CD8-positive, alpha-beta memory T cell (primary cell): ENCODE data around the gene IQSEC1. TPM values are rescaled to one million over a fixed set of nuclear protein-coding genes. Genes with fewer than 3 reads are reported as not detected.

Experiments
- CTCF ChIA-PET: fragments of 350-600 bp; sonication (Branson Sonifier 250); formaldehyde crosslinking; loops from one replicate; lab custom pipeline; 2021; ENCODE audit warnings: antibody characterized with exemption; lab: Charles Lee
- POLR2A ChIA-PET: fragments of 350-600 bp; sonication (Branson Sonifier 250); formaldehyde crosslinking; loops from one replicate; lab custom pipeline; 2021; ENCODE audit warnings: antibody characterized with exemption; lab: Charles Lee
- DNase-seq, 5 donors: peaks; one replicate each; pipeline versions ENCODE4 v3.0.0 to v3.0.0-alpha.2; 2020 to 2022; ENCODE audit warnings: mixed read lengths in 1 of 5
- H3K27ac ChIP-seq: one replicate; pipeline ENCODE4 v1.7.0; 2013; ENCODE audit warnings: low read depth, mild to moderate bottlenecking, low read length, moderate library complexity
- H3K27me3 ChIP-seq: 2 replicates; pipeline ENCODE4 v1.7.0; 2013; ENCODE audit warnings: low read length, mild to moderate bottlenecking; ENCODE audit not compliant: insufficient read depth, poor library complexity, severe bottlenecking
- H3K36me3 ChIP-seq: 2 replicates; pipeline ENCODE4 v1.7.0; 2013; ENCODE audit warnings: mild to moderate bottlenecking, low read length, moderate library complexity; ENCODE audit not compliant: insufficient read depth
- H3K4me1 ChIP-seq: 2 replicates; pipeline ENCODE4 v1.7.0; 2013; ENCODE audit warnings: mild to moderate bottlenecking, low read length, moderate library complexity; ENCODE audit not compliant: insufficient read depth
- H3K4me3 ChIP-seq: 2 replicates; pipeline ENCODE4 v1.7.0; 2013; ENCODE audit warnings: mild to moderate bottlenecking, low read length
- H3K9me3 ChIP-seq: 2 replicates; pipeline ENCODE4 v1.7.0; 2013; ENCODE audit warnings: mild to moderate bottlenecking, low read length
- H3K27ac Mint-ChIP-seq, 8 donors: one replicate each; pipeline ENCODE4 v1.8.0; 2020 to 2021; ENCODE audit warnings: mixed read lengths in 8 of 8, mild to moderate bottlenecking in 6 of 8, inconsistent platforms in 3 of 8, moderate library complexity in 3 of 8
- H3K27me3 Mint-ChIP-seq, 2 donors: one replicate each; pipeline ENCODE4 v1.8.0; 2020 to 2021; ENCODE audit warnings: mixed read lengths in 2 of 2, mild to moderate bottlenecking in 1 of 2, moderate library complexity in 1 of 2
- H3K36me3 Mint-ChIP-seq, 3 donors: one replicate each; pipeline ENCODE4 v1.8.0; 2020 to 2021; ENCODE audit warnings: mixed read lengths in 3 of 3, inconsistent platforms in 1 of 3, mild to moderate bottlenecking in 1 of 3
- H3K4me1 Mint-ChIP-seq, 3 donors: one replicate each; pipeline ENCODE4 v1.8.0; 2020 to 2021; ENCODE audit warnings: mixed read lengths in 3 of 3, inconsistent platforms in 1 of 3, mild to moderate bottlenecking in 1 of 3
- H3K4me3 Mint-ChIP-seq, 7 donors: one replicate each; pipeline ENCODE4 v1.8.0; 2020 to 2021; ENCODE audit warnings: mixed read lengths in 7 of 7, mild to moderate bottlenecking in 6 of 7, moderate library complexity in 4 of 7, inconsistent platforms in 2 of 7
- H3K9me3 Mint-ChIP-seq, 5 donors: one replicate each; pipeline ENCODE4 v1.8.0; 2020 to 2022; ENCODE audit warnings: mixed read lengths in 5 of 5, mild to moderate bottlenecking in 3 of 5, moderate library complexity in 2 of 5, inconsistent platforms in 1 of 5
- polyA plus RNA-seq: library from polyadenylated mRNA; unstranded; fragments of 300-500 nt; fragmentation: Illumina TruSeq; gene quantifications from one replicate; pipeline ENCODE4 v1.2.3, GENCODE V29; 2021
- total RNA-seq, 2 experiments: library from RNA; stranded (reverse); gene quantifications; one replicate each; pipeline ENCODE4 v1.2.3, GENCODE V29; 2021

IQSEC1 gene
- total and polyA plus RNA-seq, 3 experiments from 2014 or later = 18.5 to 33.7 (median 19.8) TPM

DNA sequence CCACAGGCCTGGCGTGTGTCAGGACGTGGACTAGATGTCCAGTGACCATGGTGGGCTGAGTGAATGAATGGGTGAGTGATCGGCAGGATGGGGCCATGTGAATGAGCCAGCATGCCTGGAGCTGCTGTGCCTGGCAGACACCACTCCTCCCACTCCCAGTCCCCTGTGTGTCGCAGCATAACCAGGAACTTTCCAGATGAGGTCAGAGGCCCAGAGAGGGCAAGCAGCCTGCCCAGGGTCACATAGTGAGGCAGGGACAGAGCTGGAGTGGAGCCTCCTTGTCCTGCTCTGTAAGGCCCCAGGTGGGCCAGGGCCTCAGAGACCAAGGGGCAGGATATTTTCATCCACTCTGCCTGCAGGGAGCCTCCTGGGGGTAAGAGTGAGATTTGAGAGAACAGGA lies 6.4 kb downstream of the IQSEC1 start:
- ChIA-PET POLR2A (no interaction called here), CTCF (interaction anchor here (0.8 to 1.2 kb wide), 2 partner anchors 25 to 72 kb away, joined by 3 read pairs; no protein-coding TSS in a partner anchor)
- no peak for DNase-seq
- no peak overlapping the region for H3K4me3 ChIP-seq
- Mint-ChIP-seq H3K27me3 (peaks cover 0 to 2% of the 10 kb centered on the region in 2 donors), H3K4me3 (peak overlapping the region in 1 of 7 donors; percentile 53), H3K9me3 (no peaks in the 10 kb centered on the region), H3K4me1 (peaks cover 32 to 42% (median 40%) of the 10 kb centered on the region in 3 donors), H3K36me3 (peaks cover 0 to 4% (median 2%) of the 10 kb centered on the region in 3 donors), H3K27ac (peak overlapping the region in 4 of 8 donors; percentile 29 to 82 (median 52))
- H3K36me3 ChIP-seq = no peaks in the 10 kb centered on the region
- H3K9me3 ChIP-seq = no peaks in the 10 kb centered on the region
- peaks cover 26% of the 10 kb centered on the region for H3K4me1 ChIP-seq
- H3K27me3 ChIP-seq = no peaks in the 10 kb centered on the region
- H3K27ac ChIP-seq = no peak overlapping the region

- H3K4me1 Mint-ChIP-seq = peaks cover 32 to 40% (median 38%) of the 10 kb centered on the region in 3 donors
- peaks cover 0 to 2% of the 10 kb centered on the region in 2 donors for H3K27me3 Mint-ChIP-seq
- peaks cover 26% of the 10 kb centered on the region for H3K4me1 ChIP-seq
- no peaks in the 10 kb centered on the region for H3K27me3 ChIP-seq
- H3K9me3 Mint-ChIP-seq = no peaks in the 10 kb centered on the region
- peaks cover 0 to 5% (median 2%) of the 10 kb centered on the region in 3 donors for H3K36me3 Mint-ChIP-seq
- no peaks in the 10 kb centered on the region for H3K9me3 ChIP-seq
- POLR2A ChIA-PET = no interaction called here
- no peak overlapping the region for H3K4me3 ChIP-seq
- CTCF ChIA-PET = interaction anchor here (1.2 kb wide), 2 partner anchors 71 kb away, joined by 3 read pairs; no protein-coding TSS in a partner anchor
- H3K27ac ChIP-seq = no peak overlapping the region
- H3K36me3 ChIP-seq = no peaks in the 10 kb centered on the region
- peak overlapping the region in 5 of 8 donors; percentile 17 to 84 (median 54) for H3K27ac Mint-ChIP-seq
- no peak for DNase-seq
- no peak overlapping the region for H3K4me3 Mint-ChIP-seq
Measured at GRCh38 chr3:13066236-13066635, 7.0 kb downstream of the IQSEC1 start.

DNA sequence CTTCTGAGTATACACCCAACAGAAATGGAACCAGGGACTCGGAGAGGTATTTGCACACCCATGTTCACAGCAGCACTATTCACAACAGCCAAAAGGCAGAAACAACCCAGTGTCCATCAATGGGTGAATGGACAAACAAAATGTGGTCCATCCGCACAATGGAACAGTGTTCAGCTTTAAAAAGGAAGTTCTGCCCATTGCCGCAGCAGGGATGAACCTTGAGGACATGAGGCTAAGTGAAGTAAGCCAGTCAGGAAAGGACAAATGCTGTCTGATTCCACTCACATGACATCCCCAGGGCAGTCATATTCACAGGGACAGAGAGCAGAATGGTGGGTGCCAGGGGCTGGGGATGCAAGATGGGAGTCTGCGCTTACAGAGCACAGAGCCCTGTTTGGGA lies 7.5 kb downstream of the IQSEC1 start:
- no peaks in the 10 kb centered on the region for H3K9me3 ChIP-seq
- POLR2A ChIA-PET = no interaction called here
- peaks cover 24% of the 10 kb centered on the region for H3K4me1 ChIP-seq
- CTCF ChIA-PET = interaction anchor here (1.2 kb wide), 1 partner anchor 71 kb away, joined by 3 read pairs; no protein-coding TSS in a partner anchor
- Mint-ChIP-seq H3K27me3 (peaks cover 0 to 2% of the 10 kb centered on the region in 2 donors), H3K4me1 (peaks cover 31 to 39% (median 34%) of the 10 kb centered on the region in 3 donors), H3K36me3 (peaks cover 0 to 6% (median 2%) of the 10 kb centered on the region in 3 donors), H3K9me3 (no peaks in the 10 kb centered on the region), H3K27ac (peak overlapping the region in 4 of 8 donors; percentile 24 to 83 (median 52)), H3K4me3 (no peak overlapping the region)
- no peak for DNase-seq
- no peak overlapping the region for H3K27ac ChIP-seq
- H3K4me3 ChIP-seq = no peak overlapping the region
- no peaks in the 10 kb centered on the region for H3K27me3 ChIP-seq
- no peaks in the 10 kb centered on the region for H3K36me3 ChIP-seq

- Histone ChIP-seq H3K36me3 (no peaks in the 10 kb centered on the region), H3K27me3 (no peaks in the 10 kb centered on the region), H3K4me1 (peaks cover 16% of the 10 kb centered on the region), H3K27ac (no peak overlapping the region), H3K4me3 (no peak overlapping the region), H3K9me3 (no peaks in the 10 kb centered on the region)
- peaks cover 23 to 31% (median 26%) of the 10 kb centered on the region in 3 donors for H3K4me1 Mint-ChIP-seq
- peaks cover 0 to 2% of the 10 kb centered on the region in 2 donors for H3K27me3 Mint-ChIP-seq
- H3K4me3 Mint-ChIP-seq = no peak overlapping the region
- H3K27ac Mint-ChIP-seq = peak overlapping the region in 4 of 8 donors; percentile 1 to 54 (median 46)
- no peak for DNase-seq
- H3K36me3 Mint-ChIP-seq = peaks cover 0 to 6% (median 2%) of the 10 kb centered on the region in 3 donors
- ChIA-PET CTCF (interaction anchor here (1.2 kb wide), 1 partner anchor 70 kb away, joined by 3 read pairs; no protein-coding TSS in a partner anchor), POLR2A (no interaction called here)
- no peaks in the 10 kb centered on the region for H3K9me3 Mint-ChIP-seq
Measured at GRCh38 chr3:13064964-13065363, 8.3 kb downstream of the IQSEC1 start.

- POLR2A ChIA-PET = no interaction called here
- peaks cover 0 to 2% of the 10 kb centered on the region in 2 donors for H3K27me3 Mint-ChIP-seq
- Histone ChIP-seq H3K27ac (no peak overlapping the region), H3K4me1 (peaks cover 10% of the 10 kb centered on the region), H3K36me3 (no peaks in the 10 kb centered on the region), H3K9me3 (no peaks in the 10 kb centered on the region), H3K4me3 (no peak overlapping the region), H3K27me3 (no peaks in the 10 kb centered on the region)
- H3K4me3 Mint-ChIP-seq = no peak overlapping the region
- H3K4me1 Mint-ChIP-seq = peaks cover 16 to 25% (median 20%) of the 10 kb centered on the region in 3 donors
- H3K27ac Mint-ChIP-seq = peak overlapping the region in 4 of 8 donors; percentile 1 to 86 (median 55)
- no peaks in the 10 kb centered on the region for H3K9me3 Mint-ChIP-seq
- DNase-seq = no peak
- CTCF ChIA-PET = interaction anchor here (2.6 kb wide), 1 partner anchor 28 kb away, joined by 8 read pairs; no protein-coding TSS in a partner anchor
- peaks cover 0 to 6% (median 2%) of the 10 kb centered on the region in 3 donors for H3K36me3 Mint-ChIP-seq
Measured at GRCh38 chr3:13064159-13064868, 8.9 kb downstream of the IQSEC1 start.

DNA sequence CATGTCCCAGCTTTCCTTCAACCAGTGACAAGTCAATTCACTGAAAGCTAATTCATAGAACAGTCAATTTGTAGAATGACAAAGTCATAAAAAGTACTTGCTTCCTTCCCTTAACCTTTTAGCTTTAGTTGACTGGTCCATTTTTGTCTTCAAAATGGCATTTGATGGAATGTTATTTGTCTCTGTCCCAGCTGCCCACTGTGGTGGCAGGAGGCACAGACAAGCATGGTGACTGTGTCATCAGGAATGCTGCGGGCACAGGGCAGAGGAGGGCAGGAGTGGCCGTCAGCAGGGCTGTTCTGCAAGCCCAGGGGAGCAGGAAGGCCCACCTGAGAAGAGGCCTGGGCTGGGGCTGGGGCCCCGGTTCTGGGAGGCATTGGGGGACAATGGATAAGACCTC lies 10.0 kb downstream of the IQSEC1 start:
- peaks cover 0 to 6% (median 2%) of the 10 kb centered on the region in 3 donors for H3K36me3 Mint-ChIP-seq
- DNase-seq = no peak
- Histone ChIP-seq H3K27ac (no peak overlapping the region), H3K9me3 (no peaks in the 10 kb centered on the region), H3K36me3 (no peaks in the 10 kb centered on the region), H3K27me3 (no peaks in the 10 kb centered on the region), H3K4me1 (no peaks in the 10 kb centered on the region), H3K4me3 (no peak overlapping the region)
- H3K9me3 Mint-ChIP-seq = no peaks in the 10 kb centered on the region
- peak overlapping the region in 1 of 8 donors; percentile 83 for H3K27ac Mint-ChIP-seq
- H3K4me1 Mint-ChIP-seq = peaks cover 9 to 14% (median 10%) of the 10 kb centered on the region in 3 donors
- CTCF ChIA-PET = interaction anchor here (2.6 kb wide), 1 partner anchor 29 kb away, joined by 8 read pairs; no protein-coding TSS in a partner anchor
- POLR2A ChIA-PET = no interaction called here
- peaks cover 0 to 1% of the 10 kb centered on the region in 2 donors for H3K27me3 Mint-ChIP-seq
- H3K4me3 Mint-ChIP-seq = no peak overlapping the region

DNA sequence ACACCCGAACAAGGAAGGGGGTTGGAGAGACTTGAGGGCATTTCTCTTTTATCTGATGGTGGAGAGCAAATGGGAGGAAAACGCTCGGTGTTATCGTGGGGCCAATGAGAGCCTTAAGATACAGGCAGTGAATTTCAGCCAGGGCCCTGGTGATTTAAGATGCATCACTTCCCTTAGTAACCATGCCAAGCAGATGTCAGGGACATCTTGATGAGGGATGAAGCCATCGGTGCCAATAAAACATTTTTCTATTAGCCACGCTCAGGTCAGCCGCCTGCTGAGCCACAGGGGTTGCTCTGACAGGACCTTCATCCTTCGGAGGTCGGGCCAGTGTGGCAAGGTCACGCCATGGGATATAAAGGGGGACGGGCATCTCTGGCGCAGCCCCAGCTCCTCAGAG lies 10.6 kb downstream of the IQSEC1 start:
- Mint-ChIP-seq H3K36me3 (peaks cover 0 to 6% (median 2%) of the 10 kb centered on the region in 3 donors), H3K4me3 (no peak overlapping the region), H3K27ac (peak overlapping the region in 1 of 8 donors; percentile 82), H3K9me3 (no peaks in the 10 kb centered on the region), H3K27me3 (peaks cover 0 to 1% of the 10 kb centered on the region in 2 donors), H3K4me1 (peaks cover 8 to 13% (median 10%) of the 10 kb centered on the region in 3 donors)
- no peak for DNase-seq
- no peaks in the 10 kb centered on the region for H3K4me1 ChIP-seq
- H3K4me3 ChIP-seq = no peak overlapping the region
- H3K27me3 ChIP-seq = no peaks in the 10 kb centered on the region
- H3K36me3 ChIP-seq = no peaks in the 10 kb centered on the region
- no peaks in the 10 kb centered on the region for H3K9me3 ChIP-seq
- POLR2A ChIA-PET = no interaction called here
- no peak overlapping the region for H3K27ac ChIP-seq
- CTCF ChIA-PET = interaction anchor here (2.6 kb wide), 1 partner anchor 30 kb away, joined by 8 read pairs; no protein-coding TSS in a partner anchor
